ENCODE results near the gene NMNAT2.

GRCh38 chr1:183363972-183364371 is 54.2 kb downstream of the NMNAT2 start:
- TF ChIP-seq CTCF (IDR thresholded peaks at IDR 0.05) = no peak
- no peak for TF ChIP-seq POLR2A (IDR thresholded peaks at IDR 0.05)
